WERI-Rb-1 (cell line): ENCODE data around the gene DAW1.

Source experiments
- DNase-seq: peaks from one replicate; pipeline ENCODE4 v3.0.0-alpha.2; 2020
- H3K27ac ChIP-seq: fragments of 250-450 bp; sonication (Bioruptor Pico); 2 replicates; pipeline ENCODE4 v1.5.1; 2020; ENCODE audit warnings: mild to moderate bottlenecking, moderate library complexity
- H3K27me3 ChIP-seq: fragments of 250-450 bp; sonication (Bioruptor Pico); 2 replicates; pipeline ENCODE4 v1.5.1; 2021; ENCODE audit warnings: mild to moderate bottlenecking, low read depth, moderate library complexity; ENCODE audit not compliant: insufficient read depth, severe bottlenecking
- H3K36me3 ChIP-seq: fragments of 250-450 bp; sonication (Bioruptor Pico); 2 replicates; pipeline ENCODE4 v1.5.1; 2020; ENCODE audit warnings: mild to moderate bottlenecking, moderate library complexity
- H3K4me3 ChIP-seq: 2 replicates; pipeline ENCODE4 v1.5.1; 2011; ENCODE audit warnings: low read depth, mild to moderate bottlenecking, control low read depth, low read length
- H3K9me3 ChIP-seq: fragments of 250-450 bp; sonication (Bioruptor Pico); 2 replicates; pipeline ENCODE4 v1.5.1; 2021; ENCODE audit warnings: mild to moderate bottlenecking, moderate library complexity; ENCODE audit not compliant: severe bottlenecking
- CTCF ChIP-seq: IDR thresholded peaks from 2 replicates; pipeline ENCODE4 v1.5.1; 2011; ENCODE audit warnings: low read depth, mild to moderate bottlenecking, control low read depth, inconsistent platforms, low read length

The DAW1 gene

DNA sequence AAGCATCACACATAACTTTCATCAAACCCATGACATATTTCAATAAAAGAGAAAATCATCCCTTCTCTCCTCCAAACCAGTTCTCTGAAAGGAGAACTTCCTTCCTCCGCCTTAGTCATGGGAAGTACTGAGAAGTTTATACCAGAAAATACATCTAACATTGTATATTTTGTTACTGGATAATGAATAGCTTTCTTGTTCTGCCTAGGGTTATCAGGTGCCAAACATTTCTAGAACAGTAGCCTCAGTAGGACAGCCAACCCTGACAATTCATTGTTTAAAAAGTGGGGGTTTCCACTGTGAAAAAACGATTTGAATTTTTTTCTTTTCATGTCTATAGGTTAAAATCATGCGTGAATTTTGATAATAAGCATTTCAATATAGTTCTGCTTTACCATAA, 16.0 kb upstream of the DAW1 start:
- H3K27ac ChIP-seq: no peak overlapping the region
- H3K27me3 ChIP-seq: peaks cover 20% of the 10 kb centered on the region
- TF ChIP-seq CTCF: no peak
- no peaks in the 10 kb centered on the region for H3K36me3 ChIP-seq
- no peak for DNase-seq
- no peak overlapping the region for H3K4me3 ChIP-seq
- H3K9me3 ChIP-seq: no peaks in the 10 kb centered on the region

DNA sequence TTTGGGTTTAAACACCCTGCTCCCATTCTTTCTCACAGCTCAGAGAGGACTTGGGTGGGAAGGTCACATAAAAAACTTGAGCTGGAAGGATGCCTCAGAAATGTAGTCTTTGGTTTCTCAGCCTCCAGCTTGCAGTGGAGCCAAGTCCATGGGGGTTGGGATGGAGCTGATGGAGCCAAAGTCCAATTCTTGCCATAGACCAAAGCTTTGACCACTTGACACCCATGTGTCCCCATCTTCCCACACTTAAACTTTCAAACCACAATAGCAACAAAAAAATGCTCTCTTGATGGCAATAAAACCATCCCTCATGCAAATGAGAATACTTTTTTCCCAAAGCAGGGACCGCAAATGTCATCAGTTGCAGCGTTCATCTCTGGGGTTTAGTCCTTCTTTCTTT, 14.7 kb upstream of the DAW1 start:
- DNase-seq: no peak
- no peak for TF ChIP-seq CTCF
- Histone ChIP-seq H3K36me3 (no peaks in the 10 kb centered on the region), H3K9me3 (no peaks in the 10 kb centered on the region), H3K27ac (no peak overlapping the region), H3K27me3 (peaks cover 17% of the 10 kb centered on the region), H3K4me3 (no peak overlapping the region)

- H3K36me3 ChIP-seq: no peaks in the 10 kb centered on the region
- no peak overlapping the region for H3K27ac ChIP-seq
- no peak overlapping the region for H3K4me3 ChIP-seq
- DNase-seq: no peak
- no peaks in the 10 kb centered on the region for H3K9me3 ChIP-seq
- H3K27me3 ChIP-seq: peaks cover 2% of the 10 kb centered on the region
- no peak for TF ChIP-seq CTCF
Observed at GRCh38 chr2:227860221-227860641, 11.2 kb upstream of the DAW1 start.

DNA sequence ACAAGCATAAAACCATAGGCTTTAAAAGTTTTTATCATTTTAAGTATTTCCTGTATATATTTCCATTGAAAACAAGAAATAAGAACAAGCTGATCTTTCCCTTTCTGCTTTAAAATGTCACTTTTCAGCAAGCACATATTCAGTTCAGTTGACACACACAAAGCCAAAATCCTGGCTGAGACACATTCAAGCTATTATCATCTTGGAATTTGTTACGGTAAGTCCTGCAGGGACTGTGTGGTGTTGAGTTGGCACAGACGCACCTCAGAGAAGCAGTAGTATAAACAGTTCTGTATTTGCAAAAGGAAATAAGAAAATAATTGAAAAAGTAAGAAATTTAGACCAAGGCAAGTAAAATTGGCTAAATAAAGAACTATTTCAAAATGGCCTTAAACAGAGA, 10.4 kb upstream of the DAW1 start:
- H3K36me3 ChIP-seq: no peaks in the 10 kb centered on the region
- TF ChIP-seq CTCF: no peak
- no peaks in the 10 kb centered on the region for H3K9me3 ChIP-seq
- no peak overlapping the region for H3K4me3 ChIP-seq
- no peak for DNase-seq
- no peak overlapping the region for H3K27ac ChIP-seq
- peaks cover 10% of the 10 kb centered on the region for H3K27me3 ChIP-seq

GRCh38 chr2:227862227-227862740, 9.1 kb upstream of the DAW1 start:
- H3K27me3 ChIP-seq: peaks cover 18% of the 10 kb centered on the region
- no peaks in the 10 kb centered on the region for H3K36me3 ChIP-seq
- no peak overlapping the region for H3K4me3 ChIP-seq
- no peaks in the 10 kb centered on the region for H3K9me3 ChIP-seq
- TF ChIP-seq CTCF: peak; percentile 26; the same call in 1 of the 2 replicates
- H3K27ac ChIP-seq: no peak overlapping the region
- DNase-seq: no peak
